A673 (cell line): ENCODE measurements around the gene VAMP5. TPM values are rescaled to one million over a fixed set of nuclear protein-coding genes. Genes with fewer than 3 reads are reported as not detected.

ENCODE experiments used
- BruUV-seq: library from RNA; stranded (reverse); fragments of 400-500 nt; replicated peaks from 2 replicates; lab custom pipeline; 2021; lab: Mats Ljungman, UMichigan
- CTCF ChIA-PET: fragments of 300-600 bp; sonication (Branson Sonifier 250); formaldehyde crosslinking; loops from one replicate; lab custom pipeline; 2022; ENCODE audit warnings: antibody characterized with exemption; lab: Charles Lee
- POLR2A ChIA-PET: fragments of 300-600 bp; sonication (Branson Sonifier 250); formaldehyde crosslinking; loops from one replicate; lab custom pipeline; 2022; ENCODE audit warnings: antibody characterized with exemption; ENCODE audit not compliant: low non-redundant PET; lab: Charles Lee
- DNase-seq: peaks from one replicate; pipeline ENCODE4 v3.0.0-alpha.2; 2015; ENCODE audit warnings: low spot score
- H3K27ac ChIP-seq: fragments of 200-600 bp; sonication (generic); 2 replicates; pipeline ENCODE4 v1.5.1; 2016; ENCODE audit warnings: mixed run types, low read depth, mild to moderate bottlenecking, mixed read lengths, antibody characterized with exemption, low read length; ENCODE audit not compliant: poor library complexity, severe bottlenecking
- H3K27me3 ChIP-seq: fragments of 200-600 bp; sonication (generic); replicated peaks from 2 replicates; pipeline ENCODE4 v1.6.1; 2017; ENCODE audit warnings: mixed run types, low read depth, mild to moderate bottlenecking, mixed read lengths, antibody characterized with exemption, low read length; ENCODE audit not compliant: insufficient read depth, poor library complexity
- H3K36me3 ChIP-seq: fragments of 200-600 bp; sonication (generic); 2 replicates; pipeline ENCODE4 v1.6.1; 2016; ENCODE audit warnings: mixed run types, mild to moderate bottlenecking, mixed read lengths, antibody characterized with exemption, low read length; ENCODE audit not compliant: insufficient read depth, poor library complexity, severe bottlenecking
- H3K4me1 ChIP-seq: fragments of 200-600 bp; sonication (generic); 2 replicates; pipeline ENCODE4 v1.6.1; 2017; ENCODE audit warnings: mixed run types, mild to moderate bottlenecking, mixed read lengths, antibody characterized with exemption, low read length; ENCODE audit not compliant: insufficient read depth, poor library complexity, severe bottlenecking
- H3K4me3 ChIP-seq: fragments of 200-600 bp; sonication (generic); 2 replicates; pipeline ENCODE4 v1.5.1; 2016; ENCODE audit warnings: low read depth, mixed run types, mild to moderate bottlenecking, mixed read lengths, low read length; ENCODE audit not compliant: poor library complexity, severe bottlenecking
- H3K9me3 ChIP-seq: fragments of 200-600 bp; sonication (generic); 2 replicates; pipeline ENCODE4 v1.6.1; 2016; ENCODE audit warnings: mixed run types, low read depth, mild to moderate bottlenecking, mixed read lengths, antibody characterized with exemption, low read length; ENCODE audit not compliant: poor library complexity, severe bottlenecking
- EZH2 ChIP-seq: fragments of 200-600 bp; sonication (generic); IDR thresholded peaks from 2 replicates; pipeline ENCODE4 v1.6.1; 2017; ENCODE audit warnings: borderline replicate concordance, low read depth, mild to moderate bottlenecking, mixed read lengths, antibody characterized with exemption, low read length; ENCODE audit not compliant: poor library complexity, severe bottlenecking
- intact Hi-C: fragments of 100-400 bp; cut with micrococcal nuclease; formaldehyde crosslinking; loops from one replicate; pipeline ENCODE4 v1.10.0; 2022; ENCODE audit not compliant: unreplicated experiment
- total RNA-seq: library from RNA; stranded (reverse); gene quantifications from 2 replicates; pipeline ENCODE4 v1.2.3, GENCODE V29; 2021
- TF ChIP-seq, protein P1 (sequence below): fragments of 300-800, 200-600 bp; sonication (generic); conservative IDR thresholded peaks from 2 replicates; pipeline ENCODE4 v1.5.1; 2017; ENCODE audit warnings: low read depth, mild to moderate bottlenecking, antibody characterized with exemption, low read length, moderate library complexity, mixed read lengths

VAMP5 gene
- total RNA-seq, 1 experiment from 2014 or later = 2.1 TPM

DNA sequence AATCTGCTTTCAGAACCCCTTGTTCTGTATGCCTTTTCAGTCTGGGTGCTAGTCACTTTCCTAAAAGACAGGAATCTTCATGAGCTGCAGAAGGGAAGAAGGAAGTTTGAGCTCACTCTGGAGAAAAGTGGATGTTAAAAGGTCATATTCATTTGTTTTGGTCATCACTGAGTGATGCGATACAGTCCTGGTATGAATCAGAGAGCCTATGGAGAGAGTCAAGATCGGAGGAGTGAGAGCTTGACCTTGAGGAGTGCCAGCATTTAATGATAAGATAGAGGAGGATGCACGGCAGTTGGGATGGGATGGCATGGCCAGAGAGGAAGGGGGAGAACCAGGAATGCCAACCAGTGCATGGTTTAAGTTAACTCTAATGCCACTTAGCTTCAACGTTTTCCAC, 51.4 kb downstream of the VAMP5 start:
- CTCF ChIA-PET = no interaction called here
- H3K9me3 ChIP-seq = no peaks in the 10 kb centered on the region
- no TSS peak for BruUV-seq
- intact Hi-C loops = loop anchor here (2.0 kb wide), 1 partner anchor 445 kb away; no protein-coding TSS in a partner anchor
- no peak overlapping the region for H3K27ac ChIP-seq
- no peaks in the 10 kb centered on the region for H3K27me3 ChIP-seq
- H3K36me3 ChIP-seq = peaks cover 81% of the 10 kb centered on the region
- H3K4me1 ChIP-seq = no peaks in the 10 kb centered on the region
- DNase-seq = no peak
- no peak for TF ChIP-seq EZH2
- TF ChIP-seq, protein P1, sequence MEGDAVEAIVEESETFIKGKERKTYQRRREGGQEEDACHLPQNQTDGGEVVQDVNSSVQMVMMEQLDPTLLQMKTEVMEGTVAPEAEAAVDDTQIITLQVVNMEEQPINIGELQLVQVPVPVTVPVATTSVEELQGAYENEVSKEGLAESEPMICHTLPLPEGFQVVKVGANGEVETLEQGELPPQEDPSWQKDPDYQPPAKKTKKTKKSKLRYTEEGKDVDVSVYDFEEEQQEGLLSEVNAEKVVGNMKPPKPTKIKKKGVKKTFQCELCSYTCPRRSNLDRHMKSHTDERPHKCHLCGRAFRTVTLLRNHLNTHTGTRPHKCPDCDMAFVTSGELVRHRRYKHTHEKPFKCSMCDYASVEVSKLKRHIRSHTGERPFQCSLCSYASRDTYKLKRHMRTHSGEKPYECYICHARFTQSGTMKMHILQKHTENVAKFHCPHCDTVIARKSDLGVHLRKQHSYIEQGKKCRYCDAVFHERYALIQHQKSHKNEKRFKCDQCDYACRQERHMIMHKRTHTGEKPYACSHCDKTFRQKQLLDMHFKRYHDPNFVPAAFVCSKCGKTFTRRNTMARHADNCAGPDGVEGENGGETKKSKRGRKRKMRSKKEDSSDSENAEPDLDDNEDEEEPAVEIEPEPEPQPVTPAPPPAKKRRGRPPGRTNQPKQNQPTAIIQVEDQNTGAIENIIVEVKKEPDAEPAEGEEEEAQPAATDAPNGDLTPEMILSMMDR = no peak
- no peak overlapping the region for H3K4me3 ChIP-seq
- POLR2A ChIA-PET = no interaction called here

DNA sequence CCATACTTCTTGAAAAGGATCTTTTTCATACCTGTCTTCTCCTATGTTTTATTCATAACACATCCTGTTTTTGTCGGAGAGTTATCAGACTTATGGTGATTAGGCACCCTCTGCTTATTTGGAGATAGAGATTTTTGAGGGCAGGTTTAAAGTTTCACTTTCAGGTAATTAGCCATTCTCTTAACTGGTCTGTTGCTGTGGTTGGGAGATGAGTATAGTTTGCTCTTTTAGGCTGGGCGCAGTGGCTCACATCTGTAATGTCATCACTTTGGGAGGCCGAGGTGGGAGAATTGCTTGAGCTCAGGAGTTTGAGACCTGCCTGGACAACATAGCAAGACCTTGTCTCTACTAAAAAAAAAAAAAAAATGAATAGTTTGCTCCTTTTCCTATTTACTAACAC, 58.5 kb downstream of the VAMP5 start:
- intact Hi-C loops = loop anchor here (10.0 kb wide), 1 partner anchor 482 kb away; no protein-coding TSS in a partner anchor
- no peaks in the 10 kb centered on the region for H3K27me3 ChIP-seq
- H3K4me3 ChIP-seq = no peak overlapping the region
- TF ChIP-seq EZH2 = no peak
- TF ChIP-seq, protein P1 = no peak
- ChIA-PET POLR2A (no interaction called here), CTCF (no interaction called here)
- no peaks in the 10 kb centered on the region for H3K9me3 ChIP-seq
- DNase-seq = no peak
- H3K36me3 ChIP-seq = peaks cover 94% of the 10 kb centered on the region
- H3K4me1 ChIP-seq = no peaks in the 10 kb centered on the region
- no peak overlapping the region for H3K27ac ChIP-seq
- no TSS peak for BruUV-seq

Other genes with a start within 250 kb of the VAMP5 start
- 28.4 and 30.4 TPM in 2 replicates for gene RETSAT, start 229.9 kb upstream of the VAMP5 start, total RNA-seq
- 13.0 and 16.4 TPM in 2 replicates for gene ELMOD3, start 229.7 kb upstream of the VAMP5 start, total RNA-seq
- 152 and 156 TPM in 2 replicates for gene CAPG, start 174.1 kb upstream of the VAMP5 start, total RNA-seq
- 0.52 and 1.1 TPM in 2 replicates for gene SH2D6, start 165.7 kb upstream of the VAMP5 start, total RNA-seq
- gene MAT2A, start 45.3 kb upstream of the VAMP5 start, total RNA-seq = 355 and 408 TPM in 2 replicates
- 60.5 and 61.8 TPM in 2 replicates for gene GGCX, start 22.9 kb upstream of the VAMP5 start, total RNA-seq
- gene VAMP8, start 6.8 kb upstream of the VAMP5 start, total RNA-seq = not detected in 2 replicates
- 78.5 and 99.1 TPM in 2 replicates for gene RNF181, start 11.3 kb downstream of the VAMP5 start, total RNA-seq
- gene TMEM150A, start 18.3 kb downstream of the VAMP5 start, total RNA-seq = 6.4 and 6.6 TPM in 2 replicates
- 46.4 and 48.6 TPM in 2 replicates for gene C2orf68, start 27.6 kb downstream of the VAMP5 start, total RNA-seq
- 99.1 and 101 TPM in 2 replicates for gene USP39, start 31.8 kb downstream of the VAMP5 start, total RNA-seq
- not detected in 2 replicates for gene SFTPB, start 83.8 kb downstream of the VAMP5 start, total RNA-seq
- gene GNLY, start 109.9 kb downstream of the VAMP5 start, total RNA-seq = not detected in 2 replicates
- 4.3 and 4.6 TPM in 2 replicates for gene ATOH8, start 169.6 kb downstream of the VAMP5 start, total RNA-seq